K562 (cell line): Measurements from ENCODE around the gene CLDN34. TPM values are rescaled to one million over a fixed set of nuclear protein-coding genes. Genes with fewer than 3 reads are reported as not detected.

Experiments
- FOXJ2 ChIP-seq: fragments of 200-800 bp; sonication (Bioruptor generic); IDR thresholded peaks from 2 replicates; pipeline ENCODE4 v1.6.1; 2016; ENCODE audit warnings: missing genetic modification characterization, missing compliant biosample characterization
- KAT8 ChIP-seq: fragments of 450-650 bp; IDR thresholded peaks from 2 replicates; pipeline ENCODE4 v1.6.1; 2016; ENCODE audit warnings: low read depth, mild to moderate bottlenecking
- REST ChIP-seq, 2 experiments: fragments of 450-650 bp; formaldehyde crosslinking in 1 of 2; IDR thresholded peaks; 2 replicates each; pipeline versions ENCODE4 v1.4.0 to v1.6.1; 2014 to 2020; ENCODE audit warnings: mild to moderate bottlenecking in 2 of 2, borderline replicate concordance in 1 of 2, low read depth in 1 of 2
- ZBTB11 ChIP-seq, 3 experiments: fragments of 200-800 bp in 1 of 3; fragments of 250-450 bp in 1 of 3; fragments of 450-650 bp in 1 of 3; sonication (Bioruptor Pico) in 1 of 3; sonication (Bioruptor generic) in 1 of 3; formaldehyde crosslinking in 1 of 3; IDR thresholded peaks; 2 replicates each; pipeline versions ENCODE4 v1.6.1 to v1.8.0; 2016 to 2022; ENCODE audit warnings: mild to moderate bottlenecking in 2 of 3, missing genetic modification characterization in 2 of 3, missing compliant biosample characterization in 1 of 3, moderate library complexity in 1 of 3
- polyA plus RNA-seq, 8 experiments: library from polyadenylated mRNA; depleted of rRNA in 4 of 8; stranded (reverse) in 5 of 8; unstranded in 3 of 8; fragments of >200 nt; fragmentation: Nextera tagmentation in 2 of 8; fragmentation: Illumina TruSeq in 1 of 8; extraction: Ambion mirVana in 2 of 8; extraction: Trizol in 1 of 8; gene quantifications; 2 replicates each; pipeline versions ENCODE4 v1.2.1 to v1.2.3, GENCODE V29; 2011 to 2014; ENCODE audit warnings: inconsistent platforms in 1 of 8, missing spikeins in 1 of 8
- total RNA-seq, 7 experiments: library from RNA; depleted of rRNA in 6 of 7; stranded (reverse); fragments of >200 nt in 6 of 7; fragmentation: Illumina TruSeq in 2 of 7; extraction: Trizol in 2 of 7; gene quantifications; 2 replicates each; pipeline versions ENCODE4 v1.2.1 to v1.2.3, GENCODE V29; 2011 to 2021; ENCODE audit warnings: low replicate concordance in 1 of 7

CLDN34 gene
- total and polyA plus RNA-seq, 9 of the 15 experiments (the other 6 are each of a cell fraction or from before 2014, with no cell fraction given): not detected

- no peak for TF ChIP-seq ZBTB11 (CRISPR knock-in tag; IDR thresholded peaks at IDR 0.05)
- TF ChIP-seq KAT8: no peak
- TF ChIP-seq REST (IDR thresholded peaks at IDR 0.05; ENCODE audit: borderline replicate concordance): no peak
- TF ChIP-seq REST (CRISPR knock-in tag; IDR thresholded peaks at IDR 0.05; ENCODE audit: low read depth): no peak
- no peak for TF ChIP-seq FOXJ2 (tag)
Measured at GRCh38 chrX:9957743-9958142, 9.4 kb upstream of the CLDN34 start (continued).
